NCI-H82 (cell line): ENCODE measurements around the gene STK10.
A peak's percentile ranks its signal among the peaks of the same experiment; 100 is the strongest.

Source experiments
- DNase-seq: peaks from one replicate; lab custom pipeline; 2025; lab: John Stamatoyannopoulos, UW

STK10 gene

GRCh38 chr5:172188893-172189692 is 1.1 kb upstream of the STK10 start:
- no peak for DNase-seq

GRCh38 chr5:172187118-172188032 is 649 bp downstream of the STK10 start:
- peak; percentile 43 for DNase-seq

GRCh38 chr5:172186114-172186695 is 1.8 kb downstream of the STK10 start:
- DNase-seq = no peak

GRCh38 chr5:172185096-172185461 is 2.9 kb downstream of the STK10 start:
- DNase-seq = no peak

GRCh38 chr5:172183881-172184280 is 4.1 kb downstream of the STK10 start:
- DNase-seq = no peak

- no peak for DNase-seq
Measured at GRCh38 chr5:172182291-172182690, 5.7 kb downstream of the STK10 start.

GRCh38 chr5:172180936-172181335 is 7.1 kb downstream of the STK10 start:
- DNase-seq = no peak

- DNase-seq = no peak
Measured at GRCh38 chr5:172178991-172179989, 8.7 kb downstream of the STK10 start.

- no peak for DNase-seq
Measured at GRCh38 chr5:172178301-172178987, 9.6 kb downstream of the STK10 start.

GRCh38 chr5:172177176-172177575 is 10.8 kb downstream of the STK10 start:
- DNase-seq = no peak

GRCh38 chr5:172175263-172175719 is 12.7 kb downstream of the STK10 start:
- DNase-seq = no peak

- no peak for DNase-seq
Measured at GRCh38 chr5:172173564-172174153, 14.4 kb downstream of the STK10 start.

- DNase-seq = no peak
Measured at GRCh38 chr5:172172912-172173563, 15.0 kb downstream of the STK10 start.

- no peak for DNase-seq
Measured at GRCh38 chr5:172171118-172171517, 16.9 kb downstream of the STK10 start.

- DNase-seq = no peak
Measured at GRCh38 chr5:172170251-172170701, 17.7 kb downstream of the STK10 start.

GRCh38 chr5:172169216-172169615 is 18.8 kb downstream of the STK10 start:
- DNase-seq = no peak

- no peak for DNase-seq
Measured at GRCh38 chr5:172168311-172168710, 19.7 kb downstream of the STK10 start.

GRCh38 chr5:172167895-172168294 is 20.1 kb downstream of the STK10 start:
- no peak for DNase-seq

GRCh38 chr5:172166030-172166826 is 21.8 kb downstream of the STK10 start:
- no peak for DNase-seq
